GM12874 (cell line): ENCODE measurements around the gene TENM4.

Experiments used
- CTCF ChIP-seq: IDR thresholded peaks from 2 replicates; pipeline ENCODE4 v1.5.1; 2011; ENCODE audit warnings: low read depth, mild to moderate bottlenecking, control low read depth, low read length, moderate library complexity; ENCODE audit not compliant: insufficient read depth

Gene TENM4

GRCh38 chr11:79413268-79413667, 27.6 kb downstream of the TENM4 start:
- no peak for TF ChIP-seq CTCF

GRCh38 chr11:79412761-79413160, 28.1 kb downstream of the TENM4 start:
- TF ChIP-seq CTCF: no peak

GRCh38 chr11:79409330-79409729, 31.5 kb downstream of the TENM4 start:
- no peak for TF ChIP-seq CTCF

- TF ChIP-seq CTCF: no peak
Observed at GRCh38 chr11:79406376-79406775, 34.5 kb downstream of the TENM4 start.

GRCh38 chr11:79404806-79405205, 36.0 kb downstream of the TENM4 start:
- no peak for TF ChIP-seq CTCF

- no peak for TF ChIP-seq CTCF
Observed at GRCh38 chr11:79404325-79404724, 36.5 kb downstream of the TENM4 start.

- TF ChIP-seq CTCF: no peak
Observed at GRCh38 chr11:79403839-79404238, 37.0 kb downstream of the TENM4 start.

- no peak for TF ChIP-seq CTCF
Observed at GRCh38 chr11:79402912-79403311, 37.9 kb downstream of the TENM4 start.
